A549 (cell line): ENCODE results near the gene PBX4. TPM values are rescaled to one million over a fixed set of nuclear protein-coding genes. Genes with fewer than 3 reads are reported as not detected.

Source experiments
- ATAC-seq, 2 experiments: fragments of 200-7000 bp in 1 of 2; fragments of >200 bp in 1 of 2; cut with Nextera tagmentation in 1 of 2; cut with Tn5 transposase in 1 of 2; 3 replicates each; pipeline versions ENCODE4 v1.8.0 to v1.9.1; 2018 to 2020; ENCODE audit warnings: mild to moderate bottlenecking in 1 of 2, moderate library complexity in 1 of 2
- CTCF ChIA-PET: fragments of 300-600 bp; sonication (Branson Sonifier 250); formaldehyde crosslinking; extraction: SDS; loops from one replicate; lab custom pipeline; 2021; ENCODE audit warnings: antibody characterized with exemption, inconsistent platforms; lab: Yijun Ruan, JAX
- POLR2A ChIA-PET: fragments of 350-600 bp; formaldehyde crosslinking; extraction: SDS; loops from one replicate; lab custom pipeline; 2021; ENCODE audit warnings: antibody characterized with exemption, inconsistent platforms; lab: Yijun Ruan, JAX
- DNase-seq, 2 experiments: peaks; one replicate each; pipeline versions ENCODE4 v3.0.0 to v3.0.0-alpha.2; 2011 to 2016; ENCODE audit warnings: low read depth in 1 of 2, low spot score in 1 of 2
- FAIRE-seq: peaks from 2 replicates; lab custom pipeline; 2011; peaks lifted over from hg19 to GRCh38; lab: Jason Lieb, UNC
- H3K27ac ChIP-seq, 2 experiments: fragments of >200 bp; sonication (Bioruptor Twin); formaldehyde crosslinking; 3 replicates each; pipeline ENCODE4 v1.5.1; 2016 to 2017
- H3K4me1 ChIP-seq: fragments of >200 bp; sonication (Bioruptor Twin); formaldehyde crosslinking; 3 replicates; pipeline ENCODE4 v1.6.1; 2016
- H3K4me2 ChIP-seq: fragments of >200 bp; sonication (Bioruptor Twin); formaldehyde crosslinking; 3 replicates; pipeline ENCODE4 v1.6.1; 2016
- H3K4me3 ChIP-seq: fragments of >200 bp; sonication (Bioruptor Twin); formaldehyde crosslinking; 3 replicates; pipeline ENCODE4 v1.5.1; 2016
- H3K9me3 ChIP-seq: fragments of >200 bp; sonication (Bioruptor Twin); formaldehyde crosslinking; 3 replicates; pipeline ENCODE4 v1.6.1; 2016
- CBX8 ChIP-seq: fragments of 200-600 bp; sonication (generic); IDR thresholded peaks from 2 replicates; pipeline ENCODE4 v1.6.1; 2016
- CHD2 ChIP-seq: fragments of 150-350 bp; IDR thresholded peaks from 2 replicates; pipeline ENCODE4 v1.6.1; 2014; ENCODE audit warnings: low read length; ENCODE audit not compliant: partially characterized antibody
- CHD4 ChIP-seq: fragments of 200-600 bp; sonication (generic); IDR thresholded peaks from 2 replicates; pipeline ENCODE4 v1.6.1; 2016; ENCODE audit warnings: antibody characterized with exemption, mild to moderate bottlenecking, borderline replicate concordance
- EHF ChIP-seq: fragments of 250-450 bp; sonication (Bioruptor Pico); IDR thresholded peaks from 2 replicates; pipeline ENCODE4 v1.5.0; 2020; ENCODE audit warnings: mild to moderate bottlenecking
- EHMT2 ChIP-seq: fragments of 200-600 bp; sonication (generic); IDR thresholded peaks from 2 replicates; pipeline ENCODE4 v1.6.1; 2016; ENCODE audit warnings: antibody characterized with exemption, low read depth, mild to moderate bottlenecking, moderate library complexity
- FOSL2 ChIP-seq, 2 experiments: fragments of 450-650 bp in 1 of 2; fragments of >200 bp in 1 of 2; sonication (Bioruptor Twin) in 1 of 2; formaldehyde crosslinking; IDR thresholded peaks; 2 replicates each; pipeline versions ENCODE4 v1.5.0 to v1.6.1; 2016 to 2020; ENCODE audit warnings: mild to moderate bottlenecking in 1 of 2, moderate library complexity in 1 of 2
- FOXS1 ChIP-seq: fragments of 250-450 bp; sonication (Bioruptor Pico); IDR thresholded peaks from 2 replicates; pipeline ENCODE4 v1.5.0; 2020; ENCODE audit warnings: mild to moderate bottlenecking, moderate library complexity
- GATA3 ChIP-seq: IDR thresholded peaks from 2 replicates; pipeline ENCODE4 v1.6.1; 2012; ENCODE audit warnings: borderline replicate concordance
- KDM1A ChIP-seq: fragments of 200-600 bp; sonication (generic); IDR thresholded peaks from 2 replicates; pipeline ENCODE4 v1.6.1; 2016; ENCODE audit warnings: low read depth, mild to moderate bottlenecking
- MAZ ChIP-seq: fragments of 150-350 bp; IDR thresholded peaks from 2 replicates; pipeline ENCODE4 v1.6.1; 2014; ENCODE audit warnings: antibody characterized with exemption, low read depth, low read length, borderline replicate concordance
- POLR2A ChIP-seq: IDR thresholded peaks from 2 replicates; pipeline ENCODE4 v1.6.1; 2012; ENCODE audit warnings: mild to moderate bottlenecking, low read length
- RAD21 ChIP-seq, 2 experiments: fragments of >200 bp in 1 of 2; sonication (Bioruptor Twin) in 1 of 2; formaldehyde crosslinking in 1 of 2; IDR thresholded peaks in 1 of 2; conservative IDR thresholded peaks in 1 of 2; 2 replicates in 1 of 2; 3 replicates in 1 of 2; pipeline ENCODE4 v1.6.1; 2012 to 2018; ENCODE audit warnings: inconsistent platforms in 1 of 2
- RARB ChIP-seq: fragments of 250-450 bp; sonication (Bioruptor Pico); IDR thresholded peaks from 2 replicates; pipeline ENCODE4 v1.8.0; 2021; ENCODE audit warnings: mild to moderate bottlenecking, moderate library complexity
- ZC3H11A ChIP-seq: fragments of 450-650 bp; IDR thresholded peaks from 2 replicates; pipeline ENCODE4 v1.6.1; 2014; ENCODE audit warnings: antibody characterized with exemption, mild to moderate bottlenecking
- ZFP36 ChIP-seq: fragments of 450-650 bp; IDR thresholded peaks from 2 replicates; pipeline ENCODE4 v1.6.1; 2014; ENCODE audit warnings: borderline replicate concordance; ENCODE audit not compliant: partially characterized antibody
- ZNF302 ChIP-seq: fragments of 250-450 bp; sonication (Bioruptor Pico); IDR thresholded peaks from 2 replicates; pipeline ENCODE4 v1.9.0; 2021; ENCODE audit warnings: inconsistent platforms, mild to moderate bottlenecking, moderate library complexity
- WGBS: methylation state at CpG from one replicate; pipeline ENCODE4 v1.1.6; 2017; ENCODE audit errors: missing lambda C conversion rate; 5-methylcytosine and 5-hydroxymethylcytosine counted together
- polyA plus RNA-seq, 4 experiments: library from polyadenylated mRNA; depleted of rRNA in 3 of 4; stranded (reverse); fragments of >200 nt; fragmentation: RNase III in 1 of 4; extraction: RNeasy Plus Mini Kit Qiagen cat#74134 plus additional on column Dnase treatment in 1 of 4; gene quantifications; 2 replicates in 3 of 4; 3 replicates in 1 of 4; pipeline ENCODE4 v1.2.3, GENCODE V29; 2011 to 2017
- TF ChIP-seq, protein P1 (sequence below): IDR thresholded peaks from 2 replicates; pipeline ENCODE4 v1.6.1; 2012; ENCODE audit warnings: low read depth, borderline replicate concordance
- TF ChIP-seq, protein P2 (sequence below): IDR thresholded peaks from 2 replicates; pipeline ENCODE4 v1.6.1; 2012
- TF ChIP-seq, protein P3 (sequence below): fragments of 150-350 bp; IDR thresholded peaks from 2 replicates; pipeline ENCODE4 v1.6.1; 2014; ENCODE audit warnings: low read depth, mild to moderate bottlenecking, low read length
- TF ChIP-seq, protein P4 (sequence below): fragments of 450-650 bp; IDR thresholded peaks from 2 replicates; pipeline ENCODE4 v1.6.1; 2014; ENCODE audit warnings: antibody characterized with exemption
- TF ChIP-seq, protein P5 (sequence below): fragments of >200 bp; sonication (Bioruptor Twin); formaldehyde crosslinking; IDR thresholded peaks from 2 replicates; pipeline ENCODE4 v1.6.1; 2016

PBX4 gene
- polyA plus RNA-seq, 2 of the 4 experiments (the other 2 are of a cell fraction), result 0.70 to 0.90 TPM

DNA sequence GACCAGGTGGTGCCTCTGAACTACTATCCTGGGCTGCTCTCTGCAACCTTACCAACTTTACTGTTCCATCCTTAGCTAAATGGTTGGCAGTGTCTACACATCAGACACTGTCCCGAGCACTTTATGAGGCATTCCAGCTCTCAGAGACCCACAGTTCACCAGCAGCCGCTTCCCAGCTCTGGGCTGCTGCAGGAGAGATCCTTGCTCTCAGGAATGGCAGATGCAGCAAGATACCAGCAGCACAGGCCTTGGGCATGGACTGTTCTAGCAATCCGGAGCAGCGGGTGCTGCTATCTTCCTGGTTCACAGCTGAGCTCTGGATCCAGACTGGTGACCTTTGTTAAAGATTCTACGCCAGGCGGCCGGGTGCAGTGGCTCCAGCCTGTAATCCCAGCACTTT is 12.9 kb upstream of the PBX4 start:
- TF ChIP-seq, protein P1, sequence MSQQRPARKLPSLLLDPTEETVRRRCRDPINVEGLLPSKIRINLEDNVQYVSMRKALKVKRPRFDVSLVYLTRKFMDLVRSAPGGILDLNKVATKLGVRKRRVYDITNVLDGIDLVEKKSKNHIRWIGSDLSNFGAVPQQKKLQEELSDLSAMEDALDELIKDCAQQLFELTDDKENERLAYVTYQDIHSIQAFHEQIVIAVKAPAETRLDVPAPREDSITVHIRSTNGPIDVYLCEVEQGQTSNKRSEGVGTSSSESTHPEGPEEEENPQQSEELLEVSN, result no peak
- TF ChIP-seq ZC3H11A, result no peak
- no peak for TF ChIP-seq CBX8
- TF ChIP-seq MAZ, result no peak
- ATAC-seq, result no peak
- Histone ChIP-seq H3K4me1 (no peaks in the 10 kb centered on the region), H3K4me3 (no peak overlapping the region), H3K4me2 (no peak overlapping the region), H3K27ac (no peak overlapping the region), H3K9me3 (no peaks in the 10 kb centered on the region)
- FAIRE-seq, result no peak
- 100% methylated on average over 3 of the region's 7 CpGs for WGBS
- POLR2A ChIA-PET, result no interaction called here
- CTCF ChIA-PET, result interaction anchor here (1.1 kb wide), 1 partner anchor 99 kb away, joined by 5 read pairs; no protein-coding TSS in a partner anchor
- no peak for DNase-seq

DNA sequence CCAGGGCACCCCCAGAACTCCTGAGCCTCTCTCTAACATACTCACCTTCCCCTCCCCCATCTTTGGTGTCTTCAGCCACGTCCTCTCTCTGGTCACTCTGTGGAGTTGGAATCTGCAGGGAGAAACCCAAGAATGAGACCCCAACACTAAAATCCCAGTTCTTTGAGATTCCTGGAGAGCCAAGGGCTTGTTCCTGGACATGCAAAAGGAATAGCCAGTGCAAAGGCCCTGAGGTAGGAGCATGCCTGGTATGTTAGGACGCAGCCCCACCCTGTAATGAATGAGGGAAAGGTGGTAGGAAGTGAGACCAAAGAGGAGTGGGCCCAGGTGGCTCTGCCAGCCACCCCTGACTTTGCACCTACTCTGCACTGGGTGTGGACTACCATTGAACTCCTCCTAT is 11.9 kb upstream of the PBX4 start:
- ChIA-PET CTCF (interaction anchor here (1.1 kb wide), 1 partner anchor 98 kb away, joined by 5 read pairs; no protein-coding TSS in a partner anchor), POLR2A (no interaction called here)
- no peak for DNase-seq
- Histone ChIP-seq H3K4me2 (no peak overlapping the region), H3K9me3 (no peaks in the 10 kb centered on the region), H3K4me1 (no peaks in the 10 kb centered on the region), H3K4me3 (no peak overlapping the region), H3K27ac (no peak overlapping the region)
- no peak for TF ChIP-seq ZFP36
- TF ChIP-seq KDM1A, result peak; percentile 11; the same call in 1 of the 2 replicates
- WGBS, result 100% methylated on average over 2 of the region's 2 CpGs
- no peak for FAIRE-seq
- ATAC-seq, result no peak

DNA sequence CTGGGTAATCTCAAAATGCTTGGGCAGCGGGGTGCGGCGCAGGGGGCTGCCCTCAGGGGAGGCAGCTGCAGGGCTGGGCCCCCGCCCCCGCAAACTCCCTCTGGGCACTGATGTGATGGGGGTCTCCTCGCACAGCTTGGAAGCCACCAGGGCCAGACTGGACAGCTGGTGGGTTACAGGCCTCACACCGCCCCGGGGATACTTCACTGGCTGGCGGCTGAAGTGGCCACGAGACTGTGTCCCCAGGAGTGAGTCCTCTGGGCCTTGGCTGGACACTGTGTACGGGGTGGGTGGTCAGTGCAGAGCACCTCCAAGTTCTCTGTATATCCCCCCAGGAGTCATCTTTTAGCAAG is 11.6 kb upstream of the PBX4 start:
- no peak overlapping the region for H3K27ac ChIP-seq
- DNase-seq (no peak), FAIRE-seq (no peak), ATAC-seq (no peak)
- WGBS, result 100% methylated on average over 1 of the region's 11 CpGs
- H3K9me3 ChIP-seq, result no peaks in the 10 kb centered on the region
- CTCF ChIA-PET, result no interaction called here
- H3K4me1 ChIP-seq, result no peaks in the 10 kb centered on the region
- H3K4me2 ChIP-seq, result no peak overlapping the region
- TF ChIP-seq, protein P2, sequence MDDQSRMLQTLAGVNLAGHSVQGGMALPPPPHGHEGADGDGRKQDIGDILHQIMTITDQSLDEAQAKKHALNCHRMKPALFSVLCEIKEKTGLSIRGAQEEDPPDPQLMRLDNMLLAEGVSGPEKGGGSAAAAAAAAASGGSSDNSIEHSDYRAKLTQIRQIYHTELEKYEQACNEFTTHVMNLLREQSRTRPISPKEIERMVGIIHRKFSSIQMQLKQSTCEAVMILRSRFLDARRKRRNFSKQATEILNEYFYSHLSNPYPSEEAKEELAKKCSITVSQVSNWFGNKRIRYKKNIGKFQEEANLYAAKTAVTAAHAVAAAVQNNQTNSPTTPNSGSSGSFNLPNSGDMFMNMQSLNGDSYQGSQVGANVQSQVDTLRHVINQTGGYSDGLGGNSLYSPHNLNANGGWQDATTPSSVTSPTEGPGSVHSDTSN, result no peak
- no peak for TF ChIP-seq FOSL2 (IDR thresholded peaks at IDR 0.05)
- TF ChIP-seq FOSL2 (CRISPR knock-in tag; IDR thresholded peaks at IDR 0.05), result no peak
- TF ChIP-seq, all 56 proteins: peak for 0
- no peak overlapping the region for H3K4me3 ChIP-seq
- POLR2A ChIA-PET, result no interaction called here

DNA sequence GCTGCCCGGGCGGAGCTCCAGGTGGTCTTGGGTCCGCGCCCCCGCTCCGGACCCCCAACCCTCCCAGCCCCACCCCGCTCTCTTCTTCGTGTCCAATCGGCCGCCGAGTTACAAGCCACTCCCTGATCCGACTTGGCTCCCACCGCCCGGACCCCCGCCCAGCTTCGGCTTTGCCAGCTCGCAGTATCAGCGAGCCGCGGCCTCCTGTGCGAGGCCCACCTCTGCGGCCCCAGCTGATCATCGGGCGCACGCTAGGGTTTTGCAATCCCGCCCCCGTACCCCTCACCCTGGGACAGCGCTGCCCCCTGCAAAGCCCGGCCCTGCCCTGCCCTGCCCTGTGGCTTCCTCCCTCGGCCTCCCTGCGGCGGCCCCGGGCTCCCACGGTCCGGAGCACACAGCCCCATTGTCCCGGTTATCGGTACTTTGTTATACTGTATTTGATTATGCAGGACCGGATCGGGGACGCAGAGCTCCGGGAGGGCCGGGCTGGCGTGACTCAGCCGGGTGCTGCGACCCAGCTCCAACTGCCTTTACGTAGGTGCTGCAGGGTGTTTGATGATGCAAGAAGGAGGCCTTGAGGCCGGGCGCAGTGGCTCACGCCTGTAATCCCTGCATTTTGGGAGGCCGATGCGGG is 10.1 kb upstream of the PBX4 start:
- Histone ChIP-seq H3K4me3 (peak overlapping the region; percentile 49), H3K4me1 (no peaks in the 10 kb centered on the region), H3K9me3 (no peaks in the 10 kb centered on the region), H3K27ac (peak overlapping the region; percentile 47 to 79), H3K4me2 (peak overlapping the region; percentile 83)
- ChIA-PET CTCF (interaction anchor here (1.3 kb wide), 1 partner anchor 15 kb away, joined by 7 read pairs; the partner anchor contains the start of gene GMIP), POLR2A (no interaction called here)
- no peak for FAIRE-seq
- DNase-seq, result peak in 1 of 2 experiments; percentile 25
- TF ChIP-seq RARB, result no peak
- no peak for TF ChIP-seq EHF (CRISPR knock-in tag)
- TF ChIP-seq GATA3, result no peak
- no peak for TF ChIP-seq FOXS1 (CRISPR knock-in tag)
- no peak for TF ChIP-seq EHMT2
- no peak for TF ChIP-seq CHD4
- TF ChIP-seq ZNF302 (CRISPR knock-in tag), result no peak
- TF ChIP-seq, protein P3, sequence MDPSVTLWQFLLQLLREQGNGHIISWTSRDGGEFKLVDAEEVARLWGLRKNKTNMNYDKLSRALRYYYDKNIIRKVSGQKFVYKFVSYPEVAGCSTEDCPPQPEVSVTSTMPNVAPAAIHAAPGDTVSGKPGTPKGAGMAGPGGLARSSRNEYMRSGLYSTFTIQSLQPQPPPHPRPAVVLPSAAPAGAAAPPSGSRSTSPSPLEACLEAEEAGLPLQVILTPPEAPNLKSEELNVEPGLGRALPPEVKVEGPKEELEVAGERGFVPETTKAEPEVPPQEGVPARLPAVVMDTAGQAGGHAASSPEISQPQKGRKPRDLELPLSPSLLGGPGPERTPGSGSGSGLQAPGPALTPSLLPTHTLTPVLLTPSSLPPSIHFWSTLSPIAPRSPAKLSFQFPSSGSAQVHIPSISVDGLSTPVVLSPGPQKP, result no peak
- TF ChIP-seq, protein P4, sequence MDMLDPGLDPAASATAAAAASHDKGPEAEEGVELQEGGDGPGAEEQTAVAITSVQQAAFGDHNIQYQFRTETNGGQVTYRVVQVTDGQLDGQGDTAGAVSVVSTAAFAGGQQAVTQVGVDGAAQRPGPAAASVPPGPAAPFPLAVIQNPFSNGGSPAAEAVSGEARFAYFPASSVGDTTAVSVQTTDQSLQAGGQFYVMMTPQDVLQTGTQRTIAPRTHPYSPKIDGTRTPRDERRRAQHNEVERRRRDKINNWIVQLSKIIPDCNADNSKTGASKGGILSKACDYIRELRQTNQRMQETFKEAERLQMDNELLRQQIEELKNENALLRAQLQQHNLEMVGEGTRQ, result no peak
- TF ChIP-seq CHD2, result no peak
- TF ChIP-seq, protein P5, sequence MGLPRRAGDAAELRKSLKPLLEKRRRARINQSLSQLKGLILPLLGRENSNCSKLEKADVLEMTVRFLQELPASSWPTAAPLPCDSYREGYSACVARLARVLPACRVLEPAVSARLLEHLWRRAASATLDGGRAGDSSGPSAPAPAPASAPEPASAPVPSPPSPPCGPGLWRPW, result no peak
- TF ChIP-seq KDM1A, result no peak
- no peak for TF ChIP-seq POLR2A
- TF ChIP-seq RAD21 (conservative IDR thresholded peaks at IDR 0.05 in 1 of 2, IDR thresholded peaks at IDR 0.05 in 1 of 2), result no peak
- peak in 1 of 2 experiments; percentile 45; a peak in 3 of 6 replicates for ATAC-seq
- 88% methylated on average over 5 of the region's 51 CpGs for WGBS
